HL-60 (cell line): ENCODE measurements around the gene PARP6.

Experiments
- DNase-seq, 2 experiments: peaks; one replicate each; pipeline ENCODE4 v3.0.0-alpha.2; 2010 to 2020; ENCODE audit warnings: low read depth in 1 of 2, low spot score in 1 of 2
- H3K27ac ChIP-seq: fragments of 250-450 bp; sonication (Bioruptor Pico); replicated peaks from 2 replicates; pipeline ENCODE4 v1.5.1; 2020; ENCODE audit warnings: mild to moderate bottlenecking, moderate library complexity
- H3K27me3 ChIP-seq: fragments of 250-450 bp; sonication (Bioruptor Pico); 2 replicates; pipeline ENCODE4 v1.5.1; 2021; ENCODE audit warnings: mild to moderate bottlenecking, moderate library complexity; ENCODE audit not compliant: insufficient read depth, poor library complexity, severe bottlenecking
- H3K4me3 ChIP-seq: replicated peaks from 2 replicates; pipeline ENCODE4 v1.5.1; 2011; ENCODE audit warnings: mild to moderate bottlenecking, control low read depth, low read length; ENCODE audit not compliant: insufficient read depth
- CTCF ChIP-seq: IDR thresholded peaks from one replicate; pipeline ENCODE4 v1.5.1; 2011; ENCODE audit warnings: low read length, control low read depth, inconsistent platforms; ENCODE audit not compliant: insufficient read depth
- GABPA ChIP-seq: IDR thresholded peaks from 2 replicates; pipeline ENCODE4 v1.6.1; 2012; ENCODE audit warnings: low read depth
- POLR2AphosphoS5 ChIP-seq: IDR thresholded peaks from 2 replicates; pipeline ENCODE4 v1.6.1; 2012; ENCODE audit warnings: low read depth
- SPI1 ChIP-seq: IDR thresholded peaks from 2 replicates; pipeline ENCODE4 v1.6.1; 2012; ENCODE audit warnings: low read depth, mild to moderate bottlenecking, borderline replicate concordance
- TF ChIP-seq, protein P1 (sequence below): IDR thresholded peaks from 2 replicates; pipeline ENCODE4 v1.6.1; 2012; ENCODE audit warnings: low read depth; ENCODE audit not compliant: insufficient replicate concordance

PARP6 gene

GRCh38 chr15:72195101-72195511, 77.2 kb downstream of the PARP6 start:
- no peak for TF ChIP-seq CTCF
- no peak for TF ChIP-seq GABPA
- TF ChIP-seq SPI1: peak; percentile 100
- TF ChIP-seq, protein P1, sequence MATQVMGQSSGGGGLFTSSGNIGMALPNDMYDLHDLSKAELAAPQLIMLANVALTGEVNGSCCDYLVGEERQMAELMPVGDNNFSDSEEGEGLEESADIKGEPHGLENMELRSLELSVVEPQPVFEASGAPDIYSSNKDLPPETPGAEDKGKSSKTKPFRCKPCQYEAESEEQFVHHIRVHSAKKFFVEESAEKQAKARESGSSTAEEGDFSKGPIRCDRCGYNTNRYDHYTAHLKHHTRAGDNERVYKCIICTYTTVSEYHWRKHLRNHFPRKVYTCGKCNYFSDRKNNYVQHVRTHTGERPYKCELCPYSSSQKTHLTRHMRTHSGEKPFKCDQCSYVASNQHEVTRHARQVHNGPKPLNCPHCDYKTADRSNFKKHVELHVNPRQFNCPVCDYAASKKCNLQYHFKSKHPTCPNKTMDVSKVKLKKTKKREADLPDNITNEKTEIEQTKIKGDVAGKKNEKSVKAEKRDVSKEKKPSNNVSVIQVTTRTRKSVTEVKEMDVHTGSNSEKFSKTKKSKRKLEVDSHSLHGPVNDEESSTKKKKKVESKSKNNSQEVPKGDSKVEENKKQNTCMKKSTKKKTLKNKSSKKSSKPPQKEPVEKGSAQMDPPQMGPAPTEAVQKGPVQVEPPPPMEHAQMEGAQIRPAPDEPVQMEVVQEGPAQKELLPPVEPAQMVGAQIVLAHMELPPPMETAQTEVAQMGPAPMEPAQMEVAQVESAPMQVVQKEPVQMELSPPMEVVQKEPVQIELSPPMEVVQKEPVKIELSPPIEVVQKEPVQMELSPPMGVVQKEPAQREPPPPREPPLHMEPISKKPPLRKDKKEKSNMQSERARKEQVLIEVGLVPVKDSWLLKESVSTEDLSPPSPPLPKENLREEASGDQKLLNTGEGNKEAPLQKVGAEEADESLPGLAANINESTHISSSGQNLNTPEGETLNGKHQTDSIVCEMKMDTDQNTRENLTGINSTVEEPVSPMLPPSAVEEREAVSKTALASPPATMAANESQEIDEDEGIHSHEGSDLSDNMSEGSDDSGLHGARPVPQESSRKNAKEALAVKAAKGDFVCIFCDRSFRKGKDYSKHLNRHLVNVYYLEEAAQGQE: no peak
- peak; percentile 77 to 93 for DNase-seq

GRCh38 chr15:72193836-72194396, 78.4 kb downstream of the PARP6 start:
- Histone ChIP-seq H3K27ac (no peak overlapping the region), H3K4me3 (no peak overlapping the region), H3K27me3 (no peaks in the 10 kb centered on the region)
- TF ChIP-seq CTCF (no peak), POLR2AphosphoS5 (no peak), GABPA (no peak), SPI1 (no peak)
- TF ChIP-seq, protein P1: no peak
- DNase-seq: no peak

More at GRCh38 chr15:72195101-72195511, 77.2 kb downstream of the PARP6 start:
- no peaks in the 10 kb centered on the region for H3K27me3 ChIP-seq
- H3K27ac ChIP-seq: no peak overlapping the region
- H3K4me3 ChIP-seq: no peak overlapping the region

GRCh38 chr15:72192416-72192815, 79.9 kb downstream of the PARP6 start:
- Histone ChIP-seq H3K4me3 (no peak overlapping the region), H3K27ac (no peak overlapping the region), H3K27me3 (peaks cover 2% of the 10 kb centered on the region)
- TF ChIP-seq CTCF (no peak), POLR2AphosphoS5 (no peak), GABPA (no peak), SPI1 (no peak)
- TF ChIP-seq, protein P1: no peak
- no peak for DNase-seq
